ENCODE measurements around the gene DNAJC28. TPM values are rescaled to one million over a fixed set of nuclear protein-coding genes. Genes with fewer than 3 reads are reported as not detected.
"Not testable (repeated sequence)": the region's sequence is repeated elsewhere in the genome, so short reads cannot be mapped to it uniquely, and the experiment has no call there.

DNAJC28 gene
- total RNA-seq, 4 donors from 2014 or later, result 0.67 to 4.1 (median 2.7) TPM

- H3K4me1 ChIP-seq, result peaks cover 0 to 35% (median 4%) of the 10 kb centered on the region in 3 donors
- no peak for ATAC-seq
- H3K4me3 ChIP-seq, result no peak overlapping the region
- TF ChIP-seq POLR2A (IDR thresholded peaks at IDR 0.05) (no peak), CTCF (IDR thresholded peaks at IDR 0.05) (no peak), EP300 (IDR thresholded peaks at IDR 0.05) (no peak), POLR2AphosphoS5 (IDR thresholded peaks at IDR 0.05) (no peak)
- 94% methylated on average over 3 of the region's 3 CpGs; no CpG with 5 or more reads in 1 of the 2 donors for WGBS, 2 donors (ENCODE audit: low coverage in 1 of 2)
- no peaks in the 10 kb centered on the region for H3K36me3 ChIP-seq
- H3K27ac ChIP-seq, result no peak overlapping the region
- H3K27me3 ChIP-seq, result no peaks in the 10 kb centered on the region
- no peaks in the 10 kb centered on the region for H3K9me3 ChIP-seq
These were observed 18.2 kb downstream of the DNAJC28 start for GRCh38 chr21:33473344-33473743.

- Histone ChIP-seq H3K27me3 (no peaks in the 10 kb centered on the region), H3K36me3 (peaks cover 0 to 9% of the 10 kb centered on the region in 2 donors), H3K4me1 (peaks cover 0 to 17% (median 0%) of the 10 kb centered on the region in 3 donors), H3K27ac (no peak overlapping the region), H3K9me3 (no peaks in the 10 kb centered on the region), H3K4me3 (no peak overlapping the region)
- TF ChIP-seq POLR2A (IDR thresholded peaks at IDR 0.05) (no peak), EP300 (IDR thresholded peaks at IDR 0.05) (no peak), CTCF (IDR thresholded peaks at IDR 0.05) (no peak), POLR2AphosphoS5 (IDR thresholded peaks at IDR 0.05) (no peak)
- no peak for ATAC-seq
- 75 to 100% methylated on average over 1 of the region's 2 CpGs for WGBS, 2 donors (ENCODE audit: low coverage in 1 of 2)
These were observed 20.8 kb downstream of the DNAJC28 start for GRCh38 chr21:33470701-33471100.

GRCh38 chr21:33469183-33469582 lies 22.3 kb downstream of the DNAJC28 start:
- not testable (repeated sequence) for H3K9me3 ChIP-seq, H3K27me3 ChIP-seq, ATAC-seq, H3K4me3 ChIP-seq, H3K27ac ChIP-seq
- H3K4me1 ChIP-seq, result peaks cover 0 to 17% (median 0%) of the 10 kb centered on the region in 3 donors
- peaks cover 0 to 24% of the 10 kb centered on the region in 2 donors for H3K36me3 ChIP-seq
- 88 to 92% methylated on average over 3 to 4 of the region's 4 CpGs for WGBS, 2 donors (ENCODE audit: low coverage in 1 of 2)

- 90 to 98% methylated on average over 3 to 5 of the region's 5 CpGs for WGBS, 2 donors (ENCODE audit: low coverage in 1 of 2)
- Histone ChIP-seq H3K9me3 (no peaks in the 10 kb centered on the region), H3K36me3 (peaks cover 0 to 75% of the 10 kb centered on the region in 2 donors), H3K4me3 (no peak overlapping the region), H3K4me1 (no peaks in the 10 kb centered on the region), H3K27ac (no peak overlapping the region), H3K27me3 (no peaks in the 10 kb centered on the region)
- ATAC-seq, result no peak
- TF ChIP-seq POLR2AphosphoS5 (IDR thresholded peaks at IDR 0.05), result no peak
- no peak for TF ChIP-seq POLR2A (IDR thresholded peaks at IDR 0.05)
- TF ChIP-seq EP300 (IDR thresholded peaks at IDR 0.05), result no peak
- TF ChIP-seq CTCF (IDR thresholded peaks at IDR 0.05), result no peak
These were observed 29.8 kb downstream of the DNAJC28 start for GRCh38 chr21:33461538-33462250.

- H3K36me3 ChIP-seq, result peaks cover 0 to 83% of the 10 kb centered on the region in 2 donors
- H3K27me3 ChIP-seq, result no peaks in the 10 kb centered on the region
- no peaks in the 10 kb centered on the region for H3K9me3 ChIP-seq
- 81 to 96% methylated on average over 3 of the region's 3 CpGs for WGBS, 2 donors (ENCODE audit: low coverage in 1 of 2)
- H3K27ac ChIP-seq, result no peak overlapping the region
- TF ChIP-seq POLR2A (IDR thresholded peaks at IDR 0.05), result no peak
- TF ChIP-seq EP300 (IDR thresholded peaks at IDR 0.05), result no peak
- no peak for TF ChIP-seq CTCF (IDR thresholded peaks at IDR 0.05)
- TF ChIP-seq POLR2AphosphoS5 (IDR thresholded peaks at IDR 0.05), result no peak
- ATAC-seq, result no peak
- no peaks in the 10 kb centered on the region for H3K4me1 ChIP-seq
- H3K4me3 ChIP-seq, result no peak overlapping the region
These were observed 32.7 kb downstream of the DNAJC28 start for GRCh38 chr21:33458861-33459260.
